Stimulated activated effector memory CD8-positive, alpha-beta T cell treated with anti-CD3 and anti-CD28 coated beads, Interleukin-12 subunit alpha, Interleukin-12 subunit beta, amount 100 ng/mL, for 72 hours (primary cell): ENCODE results near the gene JARID2.
"Not testable (repeated sequence)": the region's sequence is repeated elsewhere in the genome, so short reads cannot be mapped to it uniquely, and the experiment has no call there.

Source experiments
- ATAC-seq: fragments of 150-1000 bp; cut with Tn5 transposase; 2 replicates; pipeline ENCODE4 v1.10.0; 2021
- DNase-seq, 2 donors: peaks; one replicate each; pipeline ENCODE4 v3.0.0; 2021 to 2022; ENCODE audit warnings: low spot score in 2 of 2
- H3K27ac Mint-ChIP-seq: one replicate; pipeline ENCODE4 v1.8.0; 2022; ENCODE audit warnings: mild to moderate bottlenecking, mixed read lengths
- H3K36me3 Mint-ChIP-seq: one replicate; pipeline ENCODE4 v1.8.0; 2022; ENCODE audit warnings: mild to moderate bottlenecking, mixed read lengths
- H3K4me1 Mint-ChIP-seq: one replicate; pipeline ENCODE4 v1.8.0; 2022; ENCODE audit warnings: mixed read lengths
- H3K4me3 Mint-ChIP-seq: one replicate; pipeline ENCODE4 v1.8.0; 2022; ENCODE audit warnings: mild to moderate bottlenecking, mixed read lengths
- H3K9me3 Mint-ChIP-seq: one replicate; pipeline ENCODE4 v1.8.0; 2022; ENCODE audit warnings: mixed read lengths

JARID2 gene

DNA sequence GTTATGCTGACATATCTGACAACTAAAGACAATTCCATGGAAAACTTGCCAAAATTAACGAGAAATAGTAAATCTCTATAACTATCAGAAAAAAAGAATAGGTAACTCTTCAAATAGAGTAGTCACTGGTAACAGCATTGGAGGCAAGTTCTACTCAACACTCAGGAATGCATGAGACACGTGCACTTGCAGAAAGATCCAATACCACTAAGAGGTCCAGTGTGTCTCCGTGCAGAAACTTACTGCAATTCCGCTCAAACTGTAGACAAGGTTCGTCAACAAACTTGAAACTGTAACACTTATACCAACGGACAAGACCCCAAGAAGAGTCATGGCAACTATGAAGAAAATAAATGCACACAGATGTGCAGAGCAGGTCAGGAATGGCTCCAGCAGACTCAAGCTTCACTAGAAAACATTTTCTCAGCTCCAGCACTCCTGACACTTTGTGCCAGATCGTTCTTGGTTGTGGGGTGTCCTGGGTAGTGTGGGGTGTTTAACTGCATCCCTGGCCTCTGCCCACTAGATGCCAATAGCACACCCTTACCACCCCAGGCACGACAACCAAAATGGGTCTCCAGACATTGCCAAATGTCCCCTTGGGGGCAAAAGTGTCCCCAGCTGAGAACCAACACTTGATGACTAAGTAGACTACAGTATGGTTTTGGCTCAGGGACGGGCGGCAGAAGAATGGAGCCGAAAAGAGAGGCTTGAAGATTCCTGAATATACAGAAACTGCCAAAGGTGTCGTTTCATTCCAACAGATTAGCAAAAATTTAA is 282.2 kb downstream of the JARID2 start:
- peak overlapping the region; percentile 69 for H3K27ac Mint-ChIP-seq
- ATAC-seq = no peak
- no peak overlapping the region for H3K4me3 Mint-ChIP-seq
- peaks cover 2% of the 10 kb centered on the region for H3K9me3 Mint-ChIP-seq
- H3K36me3 Mint-ChIP-seq = peaks cover 68% of the 10 kb centered on the region
- H3K4me1 Mint-ChIP-seq = peaks cover 7% of the 10 kb centered on the region
- no peak for DNase-seq

DNA sequence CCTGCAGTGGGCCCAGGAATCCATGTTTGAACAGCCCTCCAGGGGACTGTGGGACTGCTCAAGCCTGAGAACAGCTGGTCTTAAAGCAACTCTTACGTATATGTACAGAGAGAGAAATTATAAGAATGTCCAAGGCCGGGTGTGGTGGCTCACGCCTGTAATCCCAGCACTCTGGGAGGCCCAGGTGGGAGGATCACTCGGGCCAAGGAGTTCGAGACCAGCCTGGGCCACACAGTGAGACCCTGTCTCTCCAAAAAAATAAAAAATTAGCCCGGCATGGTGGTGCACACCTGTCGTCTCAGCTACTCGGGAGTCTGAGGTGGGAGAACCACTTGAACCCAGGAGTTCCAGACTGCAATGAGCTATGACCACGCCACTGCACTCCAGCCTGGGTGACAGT is 283.0 kb downstream of the JARID2 start:
- H3K36me3 Mint-ChIP-seq = peaks cover 68% of the 10 kb centered on the region

GRCh38 chr6:15530411-15530810 is 284.5 kb downstream of the JARID2 start:
- H3K4me1 Mint-ChIP-seq = peaks cover 16% of the 10 kb centered on the region

More for the DNA sequence above, 283.0 kb downstream of the JARID2 start:
- H3K9me3 Mint-ChIP-seq = peaks cover 2% of the 10 kb centered on the region
- no peak for DNase-seq
- H3K27ac Mint-ChIP-seq = peak overlapping the region; percentile 69
- ATAC-seq = no peak
- no peak overlapping the region for H3K4me3 Mint-ChIP-seq
- peaks cover 12% of the 10 kb centered on the region for H3K4me1 Mint-ChIP-seq

DNA sequence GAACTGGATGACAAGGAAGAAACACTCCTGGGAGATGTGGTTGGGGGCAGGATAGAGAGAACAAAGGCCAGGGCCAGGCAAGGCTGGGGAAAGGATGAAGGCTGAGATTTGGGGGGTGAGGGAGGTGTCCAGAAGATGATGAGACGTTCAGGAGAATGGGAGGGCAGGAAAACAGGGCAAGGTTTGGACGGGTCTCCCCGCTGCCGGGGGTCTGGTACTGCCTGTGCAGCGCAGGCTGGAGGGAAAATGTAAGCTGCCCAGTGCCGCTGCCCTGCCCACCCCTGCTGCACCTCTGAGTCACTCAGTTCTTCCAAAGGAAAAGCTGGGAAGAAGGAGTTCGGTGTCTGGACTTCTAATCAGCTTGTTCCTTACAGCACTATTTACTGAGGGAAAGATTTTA is 286.1 kb downstream of the JARID2 start:
- Mint-ChIP-seq H3K36me3 (peaks cover 49% of the 10 kb centered on the region), H3K27ac (peak overlapping the region; percentile 26), H3K4me1 (peaks cover 13% of the 10 kb centered on the region), H3K9me3 (no peaks in the 10 kb centered on the region), H3K4me3 (no peak overlapping the region)
- DNase-seq = no peak
- no peak for ATAC-seq

More at GRCh38 chr6:15530411-15530810, 284.5 kb downstream of the JARID2 start:
- ATAC-seq (no peak), DNase-seq (no peak)
- peaks cover 1% of the 10 kb centered on the region for H3K9me3 Mint-ChIP-seq
- peaks cover 58% of the 10 kb centered on the region for H3K36me3 Mint-ChIP-seq
- H3K4me3 Mint-ChIP-seq = no peak overlapping the region
- H3K27ac Mint-ChIP-seq = peak overlapping the region; percentile 26

- no peak for DNase-seq
- Mint-ChIP-seq H3K4me3 (no peak overlapping the region), H3K27ac (peak overlapping the region; percentile 65), H3K9me3 (no peaks in the 10 kb centered on the region), H3K4me1 (peaks cover 23% of the 10 kb centered on the region), H3K36me3 (peaks cover 47% of the 10 kb centered on the region)
- ATAC-seq = no peak
Observed at GRCh38 chr6:15533379-15534026, 287.6 kb downstream of the JARID2 start.

DNA sequence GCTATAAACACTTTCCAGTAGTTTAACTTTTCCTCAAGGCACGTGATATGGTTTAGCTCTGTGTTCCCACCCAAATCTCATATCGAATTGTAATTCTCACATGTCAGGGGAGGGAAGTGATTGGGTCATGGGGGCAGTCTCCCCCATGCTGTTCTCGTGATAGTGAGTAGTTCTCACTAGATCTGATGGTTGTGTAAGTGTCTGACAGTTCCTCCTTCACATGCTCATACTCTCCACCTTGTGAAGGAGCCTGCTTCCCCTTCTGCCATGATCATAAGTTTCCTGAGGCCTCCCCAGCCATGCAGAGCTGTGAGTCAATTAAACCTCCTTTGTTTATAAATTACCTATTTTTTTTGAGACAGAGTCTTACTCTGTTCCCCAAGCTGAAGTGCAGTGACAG is 289.1 kb downstream of the JARID2 start:
- Mint-ChIP-seq H3K4me1 (peaks cover 23% of the 10 kb centered on the region), H3K36me3 (peaks cover 42% of the 10 kb centered on the region), H3K9me3 (no peaks in the 10 kb centered on the region), H3K4me3 (no peak overlapping the region), H3K27ac (peak overlapping the region; percentile 76)
- ATAC-seq (no peak), DNase-seq (peak in 1 of 2 donors; percentile 34)

DNA sequence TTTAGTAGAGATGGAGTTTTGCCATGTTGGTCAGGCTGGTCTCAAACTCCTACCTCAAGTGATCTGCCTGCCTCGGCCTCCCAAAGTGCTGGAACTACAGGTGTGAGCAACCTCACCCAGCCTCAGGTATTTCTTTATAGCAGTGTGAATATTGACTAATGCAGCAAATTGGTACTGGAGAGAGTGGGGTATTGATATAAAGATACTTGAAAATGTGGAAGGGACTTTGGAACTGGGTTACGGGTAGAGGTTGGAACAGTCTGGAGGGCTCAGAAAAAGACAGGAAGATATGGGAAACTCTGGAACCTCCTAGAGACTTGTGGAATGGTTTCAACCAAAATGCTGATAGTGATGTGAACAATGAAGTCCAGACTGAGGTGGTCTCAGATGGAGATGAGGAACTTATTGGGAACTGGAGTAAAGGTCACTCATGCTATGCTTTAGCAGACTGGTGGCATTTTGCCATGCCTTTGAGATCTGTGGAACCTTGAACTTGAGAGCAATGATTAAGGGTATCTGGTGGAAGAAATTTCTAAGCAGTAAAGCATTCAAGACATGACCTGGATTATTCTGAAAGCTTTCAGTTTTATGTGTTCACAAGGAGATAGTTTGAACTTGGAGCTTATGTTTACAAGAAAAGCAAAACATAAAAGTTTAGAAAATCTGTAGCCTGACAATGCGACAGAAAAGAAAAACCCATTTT is 289.8 kb downstream of the JARID2 start:
- Mint-ChIP-seq H3K36me3 (peaks cover 36% of the 10 kb centered on the region), H3K4me3 (no peak overlapping the region), H3K4me1 (peaks cover 23% of the 10 kb centered on the region), H3K27ac (peak overlapping the region; percentile 76), H3K9me3 (no peaks in the 10 kb centered on the region)
- ATAC-seq = no peak
- DNase-seq = peak in 1 of 2 donors; percentile 13

DNA sequence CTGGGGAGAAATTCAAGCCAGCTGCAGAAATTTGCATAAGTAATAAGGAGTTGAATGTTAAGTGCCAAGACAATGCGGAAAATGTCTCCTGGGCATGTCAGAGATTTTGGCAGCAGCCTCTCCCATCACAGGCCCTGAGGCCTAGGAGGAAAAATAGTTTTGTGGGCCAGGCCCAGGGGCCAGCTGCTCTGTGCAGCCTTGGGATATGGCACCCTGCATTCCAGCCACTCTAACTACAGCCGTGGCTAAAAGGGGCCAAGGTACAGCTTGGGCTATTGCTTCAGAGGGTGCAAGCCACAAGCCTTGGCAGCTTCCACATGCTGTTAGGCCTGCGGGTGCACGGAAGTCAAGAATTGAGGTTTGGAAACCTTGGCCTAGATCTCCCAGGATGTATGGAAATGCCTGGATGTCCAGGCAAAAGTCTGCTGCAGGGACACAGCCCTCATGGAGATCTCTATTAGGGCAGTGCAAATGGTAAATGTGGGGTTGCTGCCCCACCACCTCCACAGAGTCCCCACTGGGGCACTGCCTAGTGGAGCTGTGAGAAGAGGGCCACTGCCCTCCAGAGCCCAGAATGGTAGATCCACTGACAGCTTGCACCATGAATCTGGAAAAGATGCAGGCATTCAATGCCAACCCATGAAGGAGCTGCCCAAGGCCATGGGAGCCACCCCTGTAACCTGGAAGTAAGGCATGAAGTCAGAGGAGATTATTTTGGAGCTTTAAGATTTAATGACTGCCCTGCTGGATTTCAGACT is 290.5 kb downstream of the JARID2 start:
- H3K27ac Mint-ChIP-seq = no peak overlapping the region
- no peak overlapping the region for H3K4me3 Mint-ChIP-seq
- ATAC-seq (no peak), DNase-seq (peak in 1 of 2 donors; percentile 30)
- H3K36me3 Mint-ChIP-seq = peaks cover 28% of the 10 kb centered on the region
- peaks cover 23% of the 10 kb centered on the region for H3K4me1 Mint-ChIP-seq
- H3K9me3 Mint-ChIP-seq = no peaks in the 10 kb centered on the region

DNA sequence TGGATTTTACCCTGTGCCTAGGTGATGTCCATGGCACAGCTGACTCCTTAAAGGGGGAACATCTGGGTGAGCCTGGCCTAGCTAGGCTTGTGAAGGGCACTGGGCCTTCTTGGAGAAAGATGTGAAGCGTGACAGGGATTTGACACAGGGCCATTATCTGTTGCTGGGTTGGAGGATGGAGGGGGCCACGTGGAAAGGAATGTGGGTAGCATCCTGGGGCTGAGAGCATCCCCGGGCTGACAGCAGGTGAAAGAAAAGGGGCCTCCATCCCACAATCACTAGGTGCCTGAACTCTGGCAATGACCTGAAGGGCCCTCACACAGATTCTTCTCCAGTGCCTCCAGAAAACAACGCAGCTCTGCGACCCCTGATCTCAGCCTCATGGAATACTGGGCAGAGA is 292.2 kb downstream of the JARID2 start:
- peak in 1 of 2 donors; percentile 33 for DNase-seq
- peaks cover 23% of the 10 kb centered on the region for H3K4me1 Mint-ChIP-seq
- no peak for ATAC-seq
- peaks cover 11% of the 10 kb centered on the region for H3K36me3 Mint-ChIP-seq
- peak overlapping the region; percentile 82 for H3K27ac Mint-ChIP-seq
- H3K4me3 Mint-ChIP-seq = no peak overlapping the region
- H3K9me3 Mint-ChIP-seq = no peaks in the 10 kb centered on the region

GRCh38 chr6:15538766-15539495 is 293.1 kb downstream of the JARID2 start:
- no peak overlapping the region for H3K27ac Mint-ChIP-seq
- no peak for ATAC-seq
- peaks cover 3% of the 10 kb centered on the region for H3K36me3 Mint-ChIP-seq
- H3K4me3 Mint-ChIP-seq = no peak overlapping the region
- H3K4me1 Mint-ChIP-seq = peaks cover 23% of the 10 kb centered on the region
- peak in 1 of 2 donors; percentile 22 for DNase-seq
- peaks cover 5% of the 10 kb centered on the region for H3K9me3 Mint-ChIP-seq

- H3K9me3 Mint-ChIP-seq = peaks cover 6% of the 10 kb centered on the region
- H3K4me3 Mint-ChIP-seq = no peak overlapping the region
- no peak for ATAC-seq
- no peak overlapping the region for H3K27ac Mint-ChIP-seq
- H3K4me1 Mint-ChIP-seq = peaks cover 22% of the 10 kb centered on the region
- H3K36me3 Mint-ChIP-seq = no peaks in the 10 kb centered on the region
- peak in 1 of 2 donors; percentile 17 for DNase-seq
Observed at GRCh38 chr6:15539722-15540270, 293.9 kb downstream of the JARID2 start.

GRCh38 chr6:15543332-15543917 is 297.6 kb downstream of the JARID2 start:
- not testable (repeated sequence) for H3K4me3 Mint-ChIP-seq, H3K9me3 Mint-ChIP-seq, H3K27ac Mint-ChIP-seq, H3K36me3 Mint-ChIP-seq, ATAC-seq, H3K4me1 Mint-ChIP-seq
- peak in 1 of 2 donors; percentile 17 for DNase-seq

DNA sequence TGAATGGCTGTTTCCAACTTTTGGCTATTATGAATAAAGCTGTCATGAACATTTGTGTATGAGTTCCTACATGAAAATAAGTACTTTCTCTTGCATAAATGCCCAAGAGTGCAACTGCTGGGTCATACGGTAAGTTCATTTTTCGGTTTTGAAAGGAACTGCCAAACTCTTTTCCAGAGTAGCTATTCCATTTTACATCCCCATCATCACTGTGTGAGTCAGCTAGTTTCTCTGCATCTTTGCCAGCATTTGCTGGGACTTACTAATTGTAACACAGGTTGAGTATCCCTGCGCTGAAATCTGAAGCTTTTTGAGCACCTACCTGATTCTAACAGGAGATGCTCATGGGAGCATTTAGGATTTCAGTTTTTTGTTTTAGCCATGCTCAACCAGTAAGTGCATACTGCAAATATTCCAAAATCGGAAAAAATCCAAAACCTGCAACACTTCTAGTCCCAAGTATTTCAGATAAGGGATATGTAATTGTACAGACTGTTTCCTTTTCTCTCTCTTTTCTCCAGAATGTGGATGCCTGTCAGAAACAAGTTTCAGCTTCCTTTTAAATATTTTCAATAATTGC is 298.5 kb downstream of the JARID2 start:
- no peak overlapping the region for H3K4me3 Mint-ChIP-seq
- H3K9me3 Mint-ChIP-seq = peaks cover 6% of the 10 kb centered on the region
- H3K27ac Mint-ChIP-seq = no peak overlapping the region
- ATAC-seq = no peak
- DNase-seq = no peak
- H3K36me3 Mint-ChIP-seq = no peaks in the 10 kb centered on the region
- peaks cover 5% of the 10 kb centered on the region for H3K4me1 Mint-ChIP-seq

DNA sequence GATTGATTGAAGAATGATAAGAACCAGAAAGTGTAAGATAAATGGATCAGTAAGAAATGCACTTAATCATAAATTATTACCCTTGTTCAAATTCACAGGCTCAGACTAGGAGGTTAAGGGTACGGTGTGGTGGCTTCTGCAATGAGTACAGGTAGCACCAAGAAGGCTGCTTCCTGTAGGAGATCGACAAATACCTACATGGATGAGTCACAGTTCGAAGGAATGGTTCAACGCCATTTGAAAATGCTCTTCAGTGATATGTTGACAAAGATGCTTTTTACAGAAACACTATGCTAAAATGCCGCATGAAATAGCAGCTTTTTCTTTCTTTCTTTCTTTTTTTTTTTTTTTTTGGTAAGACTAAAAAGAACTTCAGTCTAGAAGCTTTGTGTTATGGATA is 300.7 kb downstream of the JARID2 start:
- no peak overlapping the region for H3K4me3 Mint-ChIP-seq
- H3K36me3 Mint-ChIP-seq = no peaks in the 10 kb centered on the region
- ATAC-seq (no peak), DNase-seq (no peak)
- H3K27ac Mint-ChIP-seq = no peak overlapping the region
- H3K4me1 Mint-ChIP-seq = peaks cover 17% of the 10 kb centered on the region
- H3K9me3 Mint-ChIP-seq = peaks cover 6% of the 10 kb centered on the region
